A375 (cell line): ENCODE results near the gene RCC2. TPM values are rescaled to one million over a fixed set of nuclear protein-coding genes. Genes with fewer than 3 reads are reported as not detected.

Experiments used
- total RNA-seq: library from RNA; depleted of rRNA; stranded (reverse); fragments of >200 nt; shearing (Covaris generic); gene quantifications from 2 replicates; pipeline ENCODE4 v1.2.3, GENCODE V29; 2014; rRNA removed

RCC2 gene
- 97.7 and 98.5 TPM in 2 replicates for total RNA-seq

GRCh38 chr1:17439250-17440073 lies at the start of gene RCC2:
Gene RCC2, minus strand, starts transcription at chr1:17439677. Its CDS starts 1,163 bp downstream, at chr1:17438514.

GRCh38 chr1:17371896-17372295 lies 67.6 kb downstream of the RCC2 start, which contains the start of gene PADI6:
Gene PADI6, plus strand, starts transcription at chr1:17372196. Its CDS starts 50 bp downstream, at chr1:17372246.

Other genes with a start within 250 kb of the RCC2 start
- gene PADI1, start 234.5 kb downstream of the RCC2 start, total RNA-seq: 0.23 TPM in 1 of 2 replicates, not detected in the other
- 1.3 and 2.1 TPM in 2 replicates for gene PADI3, start 190.6 kb downstream of the RCC2 start, total RNA-seq
- not detected in 2 replicates for gene PADI4, start 131.5 kb downstream of the RCC2 start, total RNA-seq
- gene PADI6, start 67.5 kb downstream of the RCC2 start, total RNA-seq: not detected in 2 replicates
- 4.1 and 4.6 TPM in 2 replicates for gene ARHGEF10L, start 100.0 kb upstream of the RCC2 start, total RNA-seq